Common myeloid progenitor, CD34-positive (primary cell): ENCODE measurements around the gene NR6A1.
A peak's percentile ranks its signal among the peaks of the same experiment; 100 is the strongest.

ENCODE experiments used
- CTCF ChIA-PET: fragments of 350-600 bp; sonication (Branson Sonifier 250); formaldehyde crosslinking; loops from one replicate; lab custom pipeline; 2021; ENCODE audit warnings: antibody characterized with exemption; lab: Charles Lee
- POLR2A ChIA-PET: fragments of 350-600 bp; sonication (Branson Sonifier 250); formaldehyde crosslinking; loops from one replicate; lab custom pipeline; 2021; ENCODE audit warnings: antibody characterized with exemption; lab: Charles Lee
- DNase-seq, 3 donors: peaks; one replicate each; pipeline versions ENCODE4 v3.0.0 to v3.0.0-alpha.2; 2013
- H3K27ac ChIP-seq, 2 experiments: 1 replicate in 1 of 2; 2 replicates in 1 of 2; pipeline ENCODE4 v1.7.0; 2013; ENCODE audit warnings: inconsistent platforms in 2 of 2, low read length in 2 of 2, mild to moderate bottlenecking in 2 of 2, low read depth in 1 of 2, moderate library complexity in 1 of 2; ENCODE audit not compliant: severe bottlenecking in 2 of 2, insufficient read depth in 1 of 2, poor library complexity in 1 of 2
- H3K27me3 ChIP-seq, 5 experiments: replicated peaks in 2 of 5; 1 replicate in 3 of 5; 2 replicates in 2 of 5; pipeline versions ENCODE4 v1.6.1 to v1.7.0; 2013; ENCODE audit warnings: low read length in 4 of 5, mild to moderate bottlenecking in 2 of 5, moderate library complexity in 2 of 5, inconsistent platforms in 1 of 5; ENCODE audit not compliant: insufficient read depth in 5 of 5, control insufficient read depth in 4 of 5
- H3K36me3 ChIP-seq, 4 experiments: 1 replicate in 2 of 4; 2 replicates in 2 of 4; pipeline versions ENCODE4 v1.6.1 to v1.7.0; 2013; ENCODE audit warnings: low read length in 3 of 4, control low read depth in 1 of 4, mild to moderate bottlenecking in 1 of 4; ENCODE audit not compliant: control insufficient read depth in 4 of 4, insufficient read depth in 4 of 4
- H3K4me1 ChIP-seq, 4 experiments: 1 replicate in 3 of 4; 2 replicates in 1 of 4; pipeline versions ENCODE4 v1.6.1 to v1.7.1; 2013; ENCODE audit warnings: low read length in 3 of 4, mild to moderate bottlenecking in 3 of 4, control low read depth in 1 of 4, inconsistent platforms in 1 of 4, moderate library complexity in 1 of 4; ENCODE audit not compliant: control insufficient read depth in 4 of 4, insufficient read depth in 4 of 4; ENCODE audit errors: control extremely low read depth in 1 of 4
- H3K4me3 ChIP-seq, 7 experiments: 1 replicate in 4 of 7; 2 replicates in 3 of 7; pipeline versions ENCODE4 v1.5.1 to v1.7.0; 2013; ENCODE audit warnings: mild to moderate bottlenecking in 7 of 7, low read length in 6 of 7, moderate library complexity in 6 of 7, inconsistent platforms in 2 of 7, low read depth in 2 of 7, control low read depth in 1 of 7; ENCODE audit not compliant: insufficient read depth in 4 of 7, control insufficient read depth in 1 of 7; ENCODE audit errors: extremely low read depth in 1 of 7
- H3K9me3 ChIP-seq, 5 experiments: 1 replicate in 4 of 5; 2 replicates in 1 of 5; pipeline versions ENCODE4 v1.6.1 to v1.7.1; 2013; ENCODE audit warnings: low read length in 4 of 5, mild to moderate bottlenecking in 2 of 5, inconsistent platforms in 1 of 5, low read depth in 1 of 5, moderate library complexity in 1 of 5; ENCODE audit not compliant: control insufficient read depth in 4 of 5, insufficient read depth in 2 of 5; ENCODE audit errors: control extremely low read depth in 1 of 5
- WGBS: methylation state at CpG from one replicate; pipeline ENCODE4 v1.1.5; 2013; ENCODE audit not compliant: insufficient coverage; 5-methylcytosine and 5-hydroxymethylcytosine counted together

NR6A1 gene

GRCh38 chr9:124625087-124625486 lies 146.0 kb downstream of the NR6A1 start:
- Histone ChIP-seq H3K4me3 (no peak overlapping the region), H3K9me3 (no peaks in the 10 kb centered on the region), H3K27ac (no peak overlapping the region), H3K4me1 (peaks cover 0 to 16% (median 10%) of the 10 kb centered on the region in 4 experiments), H3K36me3 (no peaks in the 10 kb centered on the region), H3K27me3 (no peaks in the 10 kb centered on the region)
- 96% methylated on average over 5 of the region's 6 CpGs for WGBS
- CTCF ChIA-PET = interaction anchor here (0.8 to 2.4 kb wide), 6 partner anchors 13 to 141 kb away, joined by 3 to 17 read pairs (median 6); no protein-coding TSS in a partner anchor
- DNase-seq = peak in 1 of 3 donors; percentile 18
- POLR2A ChIA-PET = no interaction called here

GRCh38 chr9:124624735-124624992 lies 146.4 kb downstream of the NR6A1 start:
- WGBS = 100% methylated on average over 1 of the region's 1 CpG

GRCh38 chr9:124623966-124624734 lies 147.0 kb downstream of the NR6A1 start:
- Histone ChIP-seq H3K27ac (no peak overlapping the region), H3K36me3 (no peaks in the 10 kb centered on the region), H3K9me3 (no peaks in the 10 kb centered on the region), H3K27me3 (no peaks in the 10 kb centered on the region), H3K4me3 (no peak overlapping the region), H3K4me1 (peaks cover 0 to 16% (median 10%) of the 10 kb centered on the region in 4 experiments)
- POLR2A ChIA-PET = no interaction called here
- DNase-seq = no peak
- 95% methylated on average over 6 of the region's 7 CpGs for WGBS
- CTCF ChIA-PET = interaction anchor here (0.6 to 2.4 kb wide), 12 partner anchors 14 to 228 kb away, joined by 3 to 17 read pairs (median 4); no protein-coding TSS in a partner anchor

More at GRCh38 chr9:124624735-124624992, 146.4 kb downstream of the NR6A1 start:
- no peak for DNase-seq
- Histone ChIP-seq H3K4me1 (peaks cover 0 to 16% (median 10%) of the 10 kb centered on the region in 4 experiments), H3K4me3 (no peak overlapping the region), H3K9me3 (no peaks in the 10 kb centered on the region), H3K27ac (no peak overlapping the region), H3K27me3 (no peaks in the 10 kb centered on the region), H3K36me3 (no peaks in the 10 kb centered on the region)
- ChIA-PET CTCF (interaction anchor here (0.8 to 2.4 kb wide), 8 partner anchors 13 to 228 kb away, joined by 3 to 17 read pairs (median 5); no protein-coding TSS in a partner anchor), POLR2A (no interaction called here)

- CTCF ChIA-PET = interaction anchor here (0.6 to 2.5 kb wide), 11 partner anchors 8 to 141 kb away, joined by 3 to 17 read pairs (median 4); no protein-coding TSS in a partner anchor
Measured at GRCh38 chr9:124622882-124623281, 148.2 kb downstream of the NR6A1 start.

GRCh38 chr9:124621371-124622328 lies 149.5 kb downstream of the NR6A1 start:
- DNase-seq = peak; percentile 4 to 48 (median 42)
- Histone ChIP-seq H3K4me1 (peaks cover 0 to 16% (median 10%) of the 10 kb centered on the region in 4 experiments), H3K27ac (no peak overlapping the region), H3K4me3 (peak overlapping the region in 1 of 7 experiments; percentile 48), H3K36me3 (no peaks in the 10 kb centered on the region), H3K9me3 (no peaks in the 10 kb centered on the region), H3K27me3 (no peaks in the 10 kb centered on the region)
- ChIA-PET POLR2A (interaction anchor here (0.5 kb wide), 1 partner anchor 224 kb away, joined by 3 read pairs; no protein-coding TSS in a partner anchor), CTCF (interaction anchor here (0.7 to 2.5 kb wide), 9 partner anchors 10 to 143 kb away, joined by 3 to 13 read pairs (median 4); no protein-coding TSS in a partner anchor)
- 55% methylated on average over 6 of the region's 11 CpGs for WGBS

More at GRCh38 chr9:124622882-124623281, 148.2 kb downstream of the NR6A1 start:
- POLR2A ChIA-PET = interaction anchor here (0.6 kb wide), 1 partner anchor 29 kb away, joined by 3 read pairs; no protein-coding TSS in a partner anchor
- H3K9me3 ChIP-seq = no peaks in the 10 kb centered on the region
- no peaks in the 10 kb centered on the region for H3K36me3 ChIP-seq
- no peak overlapping the region for H3K4me3 ChIP-seq
- H3K4me1 ChIP-seq = peaks cover 0 to 16% (median 10%) of the 10 kb centered on the region in 4 experiments
- H3K27ac ChIP-seq = no peak overlapping the region
- no peaks in the 10 kb centered on the region for H3K27me3 ChIP-seq
- no peak for DNase-seq

GRCh38 chr9:124618476-124618875 lies 152.6 kb downstream of the NR6A1 start:
- Histone ChIP-seq H3K36me3 (no peaks in the 10 kb centered on the region), H3K27ac (no peak overlapping the region), H3K4me1 (peaks cover 0 to 22% (median 15%) of the 10 kb centered on the region in 4 experiments), H3K9me3 (no peaks in the 10 kb centered on the region), H3K4me3 (no peak overlapping the region), H3K27me3 (no peaks in the 10 kb centered on the region)
- ChIA-PET CTCF (interaction anchor here (0.7 to 10.5 kb wide), 27 partner anchors 8 to 234 kb away, joined by 3 to 155 read pairs (median 6); partner anchors contain the start of gene WDR38), POLR2A (no interaction called here)
- 100% methylated on average over 3 of the region's 3 CpGs for WGBS
- DNase-seq = no peak
